Thoracic aorta (tissue), 2 donors: ENCODE data around the gene MN1. TPM values are rescaled to one million over a fixed set of nuclear protein-coding genes. Genes with fewer than 3 reads are reported as not detected.

Source experiments
- ATAC-seq: fragments of 150-250 bp; one replicate; pipeline ENCODE4 v1.8.0; 2017; ENCODE audit warnings: low read depth; ENCODE audit not compliant: insufficient number of reproducible peaks, low FRiP score
- DNase-seq: peaks from one replicate; pipeline ENCODE4 v3.0.0-alpha.2; 2020; ENCODE audit warnings: low spot score
- H3K27ac ChIP-seq, 2 donors: fragments of 200-600 bp; sonication (generic); 1 replicate in 1 of 2; 2 replicates in 1 of 2; pipeline ENCODE4 v1.5.1; 2016; ENCODE audit warnings: mild to moderate bottlenecking in 2 of 2, moderate library complexity in 2 of 2
- H3K27me3 ChIP-seq: fragments of 200-600 bp; sonication (generic); replicated peaks from 2 replicates; pipeline ENCODE4 v1.6.0; 2016; ENCODE audit warnings: mild to moderate bottlenecking; ENCODE audit not compliant: insufficient read depth
- H3K36me3 ChIP-seq: fragments of 200-600 bp; sonication (generic); one replicate; pipeline ENCODE4 v1.5.1; 2016
- H3K4me1 ChIP-seq, 2 donors: fragments of 200-600 bp; sonication (generic); 1 replicate in 1 of 2; 2 replicates in 1 of 2; pipeline versions ENCODE4 v1.5.1 to v1.6.0; 2016; ENCODE audit warnings: low read depth in 2 of 2, mild to moderate bottlenecking in 1 of 2; ENCODE audit not compliant: control insufficient read depth in 1 of 2
- H3K4me3 ChIP-seq: fragments of 200-600 bp; sonication (generic); 2 replicates; pipeline ENCODE4 v1.5.1; 2016; ENCODE audit warnings: mild to moderate bottlenecking
- H3K9me3 ChIP-seq: fragments of 200-600 bp; sonication (generic); 2 replicates; pipeline ENCODE4 v1.5.1; 2016
- total RNA-seq, 2 donors: library from RNA; depleted of rRNA; stranded (reverse); fragments of >200 nt; gene quantifications; one replicate each; pipeline versions ENCODE4 v1.1.0 to v1.2.3, GENCODE V29; 2016
- TF ChIP-seq, protein P1 (sequence below): fragments of 200-600 bp; sonication (generic); IDR thresholded peaks from one replicate; pipeline ENCODE4 v1.5.1; 2019; ENCODE audit warnings: antibody characterized with exemption

Gene MN1
- total RNA-seq, 2 donors from 2014 or later: 30.1 to 39.8 TPM

- no peaks in the 10 kb centered on the region for H3K9me3 ChIP-seq
- no peaks in the 10 kb centered on the region for H3K27me3 ChIP-seq
- no peak overlapping the region for H3K27ac ChIP-seq
- peaks cover 8 to 33% of the 10 kb centered on the region in 2 donors for H3K4me1 ChIP-seq
- TF ChIP-seq, protein P1, sequence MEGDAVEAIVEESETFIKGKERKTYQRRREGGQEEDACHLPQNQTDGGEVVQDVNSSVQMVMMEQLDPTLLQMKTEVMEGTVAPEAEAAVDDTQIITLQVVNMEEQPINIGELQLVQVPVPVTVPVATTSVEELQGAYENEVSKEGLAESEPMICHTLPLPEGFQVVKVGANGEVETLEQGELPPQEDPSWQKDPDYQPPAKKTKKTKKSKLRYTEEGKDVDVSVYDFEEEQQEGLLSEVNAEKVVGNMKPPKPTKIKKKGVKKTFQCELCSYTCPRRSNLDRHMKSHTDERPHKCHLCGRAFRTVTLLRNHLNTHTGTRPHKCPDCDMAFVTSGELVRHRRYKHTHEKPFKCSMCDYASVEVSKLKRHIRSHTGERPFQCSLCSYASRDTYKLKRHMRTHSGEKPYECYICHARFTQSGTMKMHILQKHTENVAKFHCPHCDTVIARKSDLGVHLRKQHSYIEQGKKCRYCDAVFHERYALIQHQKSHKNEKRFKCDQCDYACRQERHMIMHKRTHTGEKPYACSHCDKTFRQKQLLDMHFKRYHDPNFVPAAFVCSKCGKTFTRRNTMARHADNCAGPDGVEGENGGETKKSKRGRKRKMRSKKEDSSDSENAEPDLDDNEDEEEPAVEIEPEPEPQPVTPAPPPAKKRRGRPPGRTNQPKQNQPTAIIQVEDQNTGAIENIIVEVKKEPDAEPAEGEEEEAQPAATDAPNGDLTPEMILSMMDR: no peak
- ATAC-seq (no peak), DNase-seq (no peak)
- H3K4me3 ChIP-seq: no peak overlapping the region
- peaks cover 3% of the 10 kb centered on the region for H3K36me3 ChIP-seq
Measured at GRCh38 chr22:27765706-27766291, 35.8 kb downstream of the MN1 start.

GRCh38 chr22:27764722-27765236 is 36.8 kb downstream of the MN1 start:
- TF ChIP-seq, protein P1: no peak
- ATAC-seq (no peak), DNase-seq (no peak)
- Histone ChIP-seq H3K4me1 (peaks cover 8 to 33% of the 10 kb centered on the region in 2 donors), H3K27me3 (no peaks in the 10 kb centered on the region), H3K4me3 (no peak overlapping the region), H3K9me3 (no peaks in the 10 kb centered on the region), H3K27ac (no peak overlapping the region), H3K36me3 (peaks cover 3% of the 10 kb centered on the region)

- no peak for DNase-seq
- TF ChIP-seq, protein P1: no peak
- Histone ChIP-seq H3K36me3 (peaks cover 3% of the 10 kb centered on the region), H3K27ac (peak overlapping the region in 1 of 2 donors; percentile 33), H3K27me3 (no peaks in the 10 kb centered on the region), H3K9me3 (no peaks in the 10 kb centered on the region), H3K4me1 (peaks cover 12 to 37% of the 10 kb centered on the region in 2 donors), H3K4me3 (no peak overlapping the region)
- no peak for ATAC-seq
Measured at GRCh38 chr22:27761665-27762064, 39.9 kb downstream of the MN1 start.

DNA sequence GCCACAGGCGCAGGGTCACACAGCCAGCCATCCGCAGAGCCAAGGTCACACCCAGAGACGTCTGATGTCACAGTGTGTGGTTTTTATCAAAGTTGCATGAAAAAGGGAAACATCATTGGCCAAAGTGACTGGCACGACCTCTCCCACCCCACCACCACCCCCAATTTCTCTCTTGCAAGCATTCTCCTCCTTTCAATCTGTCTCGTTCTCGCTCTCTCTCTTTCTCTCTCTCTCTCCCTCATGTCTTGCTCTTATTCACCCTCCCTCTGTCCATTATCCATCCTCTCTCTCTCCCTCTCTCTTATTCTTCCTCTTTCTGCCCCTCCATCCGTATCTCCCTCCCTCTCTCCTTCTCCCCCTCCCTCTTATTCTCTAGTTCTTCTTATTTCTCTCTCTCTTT is 40.6 kb downstream of the MN1 start:
- Histone ChIP-seq H3K9me3 (no peaks in the 10 kb centered on the region), H3K4me1 (peaks cover 12 to 43% of the 10 kb centered on the region in 2 donors), H3K27ac (no peak overlapping the region), H3K4me3 (no peak overlapping the region), H3K36me3 (peaks cover 3% of the 10 kb centered on the region), H3K27me3 (no peaks in the 10 kb centered on the region)
- ATAC-seq: no peak
- DNase-seq: no peak
- TF ChIP-seq, protein P1: no peak

DNA sequence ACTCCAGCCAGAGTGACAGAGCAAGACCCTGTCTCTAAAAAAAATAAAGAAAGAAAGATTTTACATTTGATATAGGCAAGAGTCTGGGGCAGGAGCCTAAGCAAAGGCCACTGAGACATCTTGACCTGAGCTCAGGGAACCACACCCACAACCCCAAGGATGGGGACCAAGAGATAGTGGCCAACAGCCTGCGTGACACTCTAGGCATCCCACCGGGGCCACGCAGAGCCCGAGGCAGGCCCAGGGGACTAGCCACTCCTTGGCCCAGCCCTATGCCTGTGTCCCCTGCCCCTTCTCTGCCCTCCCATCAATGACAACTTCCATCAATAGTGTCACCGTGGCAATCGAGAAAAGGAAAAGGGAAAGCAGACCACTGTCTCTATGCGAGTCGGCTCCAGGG is 41.1 kb downstream of the MN1 start:
- no peaks in the 10 kb centered on the region for H3K9me3 ChIP-seq
- ATAC-seq (no peak), DNase-seq (no peak)
- peaks cover 14 to 49% of the 10 kb centered on the region in 2 donors for H3K4me1 ChIP-seq
- peaks cover 3% of the 10 kb centered on the region for H3K36me3 ChIP-seq
- H3K27ac ChIP-seq: no peak overlapping the region
- TF ChIP-seq, protein P1: no peak
- no peaks in the 10 kb centered on the region for H3K27me3 ChIP-seq
- no peak overlapping the region for H3K4me3 ChIP-seq
